HEK293 (cell line): Measurements from ENCODE around the gene AQP10.

ENCODE experiments used
- BCL11A ChIP-seq: fragments of 450-650 bp; formaldehyde crosslinking; IDR thresholded peaks from 2 replicates; pipeline ENCODE4 v1.5.1; 2016; ENCODE audit warnings: low read depth, missing biosample characterization, missing genetic modification characterization
- GLI4 ChIP-seq: fragments of 450-650 bp; formaldehyde crosslinking; IDR thresholded peaks from 2 replicates; pipeline ENCODE4 v1.5.1; 2016; ENCODE audit warnings: missing biosample characterization, missing genetic modification characterization
- GLIS2 ChIP-seq: fragments of 450-650 bp; formaldehyde crosslinking; IDR thresholded peaks from 2 replicates; pipeline ENCODE4 v1.5.1; 2016; ENCODE audit warnings: missing biosample characterization, missing genetic modification characterization
- HOXC10 ChIP-seq: sonication (generic); formaldehyde crosslinking; IDR thresholded peaks from 2 replicates; pipeline ENCODE4 v1.8.1; 2023; ENCODE audit warnings: mild to moderate bottlenecking, missing genetic modification reagents
- IKZF3 ChIP-seq: fragments of 450-650 bp; IDR thresholded peaks from 2 replicates; pipeline ENCODE4 v1.5.0; 2018; ENCODE audit warnings: missing biosample characterization, mild to moderate bottlenecking, missing genetic modification characterization, moderate library complexity
- KLF16 ChIP-seq: fragments of 450-650 bp; formaldehyde crosslinking; IDR thresholded peaks from 2 replicates; pipeline ENCODE4 v1.5.1; 2017; ENCODE audit warnings: missing biosample characterization, missing genetic modification characterization
- PRDM1 ChIP-seq: fragments of 450-650 bp; formaldehyde crosslinking; IDR thresholded peaks from 2 replicates; pipeline ENCODE4; 2016; ENCODE audit warnings: missing biosample characterization, missing genetic modification characterization
- SALL2 ChIP-seq: fragments of 450-650 bp; formaldehyde crosslinking; IDR thresholded peaks from 2 replicates; pipeline ENCODE4 v1.5.0; 2017; ENCODE audit warnings: missing biosample characterization, mild to moderate bottlenecking, missing genetic modification characterization, borderline replicate concordance
- SCRT2 ChIP-seq: fragments of 450-650 bp; formaldehyde crosslinking; IDR thresholded peaks from 2 replicates; pipeline ENCODE4 v1.5.1; 2016; ENCODE audit warnings: missing biosample characterization, missing genetic modification characterization
- ZBTB8A ChIP-seq: fragments of 450-650 bp; formaldehyde crosslinking; IDR thresholded peaks from 2 replicates; pipeline ENCODE4 v1.5.1; 2016; ENCODE audit warnings: missing biosample characterization, missing genetic modification characterization
- ZFP69B ChIP-seq: fragments of 450-650 bp; formaldehyde crosslinking; IDR thresholded peaks from 2 replicates; pipeline ENCODE4 v1.5.1; 2016; ENCODE audit warnings: missing biosample characterization, missing genetic modification characterization
- ZNF121 ChIP-seq: fragments of 450-650 bp; formaldehyde crosslinking; IDR thresholded peaks from 2 replicates; pipeline ENCODE4 v1.5.1; 2016; ENCODE audit warnings: missing biosample characterization, missing genetic modification characterization
- ZNF16 ChIP-seq: fragments of 450-650 bp; formaldehyde crosslinking; IDR thresholded peaks from 2 replicates; pipeline ENCODE4 v1.5.1; 2016; ENCODE audit warnings: low read depth, missing biosample characterization, missing genetic modification characterization
- ZNF175 ChIP-seq: fragments of 450-650 bp; formaldehyde crosslinking; IDR thresholded peaks from 2 replicates; pipeline ENCODE4 v1.5.1; 2016; ENCODE audit warnings: missing biosample characterization, missing genetic modification characterization
- ZNF335 ChIP-seq: fragments of 450-650 bp; formaldehyde crosslinking; conservative IDR thresholded peaks from 2 replicates; pipeline ENCODE4 v1.5.1; 2016; ENCODE audit warnings: missing biosample characterization, missing genetic modification characterization
- ZNF341 ChIP-seq: fragments of 450-650 bp; formaldehyde crosslinking; IDR thresholded peaks from 2 replicates; pipeline ENCODE4; 2016; ENCODE audit warnings: low read depth, missing biosample characterization, missing genetic modification characterization
- ZNF37A ChIP-seq: fragments of 450-650 bp; IDR thresholded peaks from 2 replicates; pipeline ENCODE4 v1.5.1; 2018; ENCODE audit warnings: missing biosample characterization, missing genetic modification characterization
- ZNF514 ChIP-seq: fragments of 450-650 bp; formaldehyde crosslinking; IDR thresholded peaks from 2 replicates; pipeline ENCODE4 v1.5.1; 2016; ENCODE audit warnings: missing biosample characterization, missing genetic modification characterization
- ZNF571 ChIP-seq: fragments of 450-650 bp; formaldehyde crosslinking; IDR thresholded peaks from 2 replicates; pipeline ENCODE4 v1.5.0; 2017; ENCODE audit warnings: missing biosample characterization, missing genetic modification characterization
- ZNF677 ChIP-seq: fragments of 450-650 bp; IDR thresholded peaks from 2 replicates; pipeline ENCODE4 v1.5.0; 2018; ENCODE audit warnings: missing biosample characterization, mild to moderate bottlenecking, missing genetic modification characterization, moderate library complexity
- ZNF785 ChIP-seq: fragments of 450-650 bp; formaldehyde crosslinking; IDR thresholded peaks from 2 replicates; pipeline ENCODE4 v1.5.1; 2016; ENCODE audit warnings: missing biosample characterization, missing genetic modification characterization
- ZNF843 ChIP-seq: fragments of 450-650 bp; formaldehyde crosslinking; IDR thresholded peaks from 2 replicates; pipeline ENCODE4 v1.5.1; 2016; ENCODE audit warnings: missing biosample characterization, missing genetic modification characterization
- TF ChIP-seq, protein P1 (sequence below): fragments of 450-650 bp; formaldehyde crosslinking; IDR thresholded peaks from 2 replicates; pipeline ENCODE4 v1.5.1; 2016; ENCODE audit warnings: missing biosample characterization, missing genetic modification characterization, borderline replicate concordance
- TF ChIP-seq, protein P2 (sequence below): fragments of 450-650 bp; formaldehyde crosslinking; IDR thresholded peaks from 2 replicates; pipeline ENCODE4 v1.5.1; 2017; ENCODE audit warnings: missing biosample characterization, missing genetic modification characterization
- TF ChIP-seq, protein P3 (sequence below): fragments of 450-650 bp; formaldehyde crosslinking; IDR thresholded peaks from 2 replicates; pipeline ENCODE4 v1.5.1; 2016; ENCODE audit warnings: missing biosample characterization, missing genetic modification characterization
- TF ChIP-seq, protein P4 (sequence below): fragments of 450-650 bp; IDR thresholded peaks from 2 replicates; pipeline ENCODE4 v1.5.1; 2018; ENCODE audit warnings: missing biosample characterization, missing genetic modification characterization
- TF ChIP-seq, protein P5 (sequence below): fragments of 450-650 bp; formaldehyde crosslinking; optimal IDR thresholded peaks from 2 replicates; pipeline ENCODE3; 2016; ENCODE audit warnings: missing biosample characterization, mild to moderate bottlenecking, missing genetic modification characterization
- TF ChIP-seq, protein P6 (sequence below): fragments of 450-650 bp; formaldehyde crosslinking; IDR thresholded peaks from 2 replicates; pipeline ENCODE4 v1.5.1; 2016; ENCODE audit warnings: missing biosample characterization, missing genetic modification characterization

Gene AQP10

DNA sequence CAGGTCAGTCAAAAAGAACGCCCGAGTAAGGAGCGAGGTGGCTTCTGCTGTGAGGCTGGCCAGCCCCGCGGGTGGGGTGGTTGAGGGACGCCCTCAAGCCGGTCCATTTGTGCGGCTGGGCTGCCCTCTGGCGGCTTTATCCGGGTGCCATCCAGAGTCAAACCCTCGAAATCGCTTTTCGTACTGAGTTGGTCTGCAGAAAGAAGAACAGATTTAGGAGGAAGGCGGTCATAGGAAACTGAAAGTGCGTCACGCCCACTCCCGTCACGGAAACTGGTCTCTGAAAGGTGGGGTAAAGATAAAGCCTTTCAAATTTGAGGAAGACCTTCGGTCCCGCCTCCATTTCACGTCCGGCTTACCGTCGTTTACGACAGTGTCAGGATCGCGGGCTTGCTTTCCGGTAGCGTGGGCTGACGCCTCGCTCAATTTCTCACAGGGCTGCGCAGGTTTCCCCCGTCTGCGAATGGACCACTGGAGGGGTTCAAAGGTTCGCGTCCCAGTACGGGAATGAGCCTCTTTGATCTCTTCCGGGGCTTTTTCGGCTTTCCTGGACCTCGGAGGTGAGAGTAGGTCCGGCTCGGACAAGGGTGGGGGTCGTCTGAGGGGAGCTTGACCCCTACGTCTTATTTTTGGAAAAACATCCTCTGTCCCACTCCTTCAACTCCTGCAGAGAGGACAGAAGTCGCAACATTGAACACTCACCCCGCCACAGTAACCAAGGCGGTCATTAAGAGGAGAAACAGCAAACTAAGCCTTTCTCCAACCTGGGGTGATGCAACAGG, 48.5 kb upstream of the AQP10 start, which contains the start of gene HAX1 (continued):
- TF ChIP-seq, protein P1, sequence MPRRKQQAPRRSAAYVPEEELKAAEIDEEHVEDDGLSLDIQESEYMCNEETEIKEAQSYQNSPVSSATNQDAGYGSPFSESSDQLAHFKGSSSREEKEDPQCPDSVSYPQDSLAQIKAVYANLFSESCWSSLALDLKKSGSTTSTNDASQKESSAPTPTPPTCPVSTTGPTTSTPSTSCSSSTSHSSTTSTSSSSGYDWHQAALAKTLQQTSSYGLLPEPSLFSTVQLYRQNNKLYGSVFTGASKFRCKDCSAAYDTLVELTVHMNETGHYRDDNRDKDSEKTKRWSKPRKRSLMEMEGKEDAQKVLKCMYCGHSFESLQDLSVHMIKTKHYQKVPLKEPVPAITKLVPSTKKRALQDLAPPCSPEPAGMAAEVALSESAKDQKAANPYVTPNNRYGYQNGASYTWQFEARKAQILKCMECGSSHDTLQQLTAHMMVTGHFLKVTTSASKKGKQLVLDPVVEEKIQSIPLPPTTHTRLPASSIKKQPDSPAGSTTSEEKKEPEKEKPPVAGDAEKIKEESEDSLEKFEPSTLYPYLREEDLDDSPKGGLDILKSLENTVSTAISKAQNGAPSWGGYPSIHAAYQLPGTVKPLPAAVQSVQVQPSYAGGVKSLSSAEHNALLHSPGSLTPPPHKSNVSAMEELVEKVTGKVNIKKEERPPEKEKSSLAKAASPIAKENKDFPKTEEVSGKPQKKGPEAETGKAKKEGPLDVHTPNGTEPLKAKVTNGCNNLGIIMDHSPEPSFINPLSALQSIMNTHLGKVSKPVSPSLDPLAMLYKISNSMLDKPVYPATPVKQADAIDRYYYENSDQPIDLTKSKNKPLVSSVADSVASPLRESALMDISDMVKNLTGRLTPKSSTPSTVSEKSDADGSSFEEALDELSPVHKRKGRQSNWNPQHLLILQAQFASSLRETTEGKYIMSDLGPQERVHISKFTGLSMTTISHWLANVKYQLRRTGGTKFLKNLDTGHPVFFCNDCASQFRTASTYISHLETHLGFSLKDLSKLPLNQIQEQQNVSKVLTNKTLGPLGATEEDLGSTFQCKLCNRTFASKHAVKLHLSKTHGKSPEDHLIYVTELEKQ (tag by site-specific recombination), result no peak
- no peak for TF ChIP-seq SALL2 (tag by site-specific recombination)
- TF ChIP-seq ZNF571, result no peak
- TF ChIP-seq GLI4, result no peak
- TF ChIP-seq ZNF335 (tag by site-specific recombination), result peak; percentile 70
- TF ChIP-seq, protein P2, sequence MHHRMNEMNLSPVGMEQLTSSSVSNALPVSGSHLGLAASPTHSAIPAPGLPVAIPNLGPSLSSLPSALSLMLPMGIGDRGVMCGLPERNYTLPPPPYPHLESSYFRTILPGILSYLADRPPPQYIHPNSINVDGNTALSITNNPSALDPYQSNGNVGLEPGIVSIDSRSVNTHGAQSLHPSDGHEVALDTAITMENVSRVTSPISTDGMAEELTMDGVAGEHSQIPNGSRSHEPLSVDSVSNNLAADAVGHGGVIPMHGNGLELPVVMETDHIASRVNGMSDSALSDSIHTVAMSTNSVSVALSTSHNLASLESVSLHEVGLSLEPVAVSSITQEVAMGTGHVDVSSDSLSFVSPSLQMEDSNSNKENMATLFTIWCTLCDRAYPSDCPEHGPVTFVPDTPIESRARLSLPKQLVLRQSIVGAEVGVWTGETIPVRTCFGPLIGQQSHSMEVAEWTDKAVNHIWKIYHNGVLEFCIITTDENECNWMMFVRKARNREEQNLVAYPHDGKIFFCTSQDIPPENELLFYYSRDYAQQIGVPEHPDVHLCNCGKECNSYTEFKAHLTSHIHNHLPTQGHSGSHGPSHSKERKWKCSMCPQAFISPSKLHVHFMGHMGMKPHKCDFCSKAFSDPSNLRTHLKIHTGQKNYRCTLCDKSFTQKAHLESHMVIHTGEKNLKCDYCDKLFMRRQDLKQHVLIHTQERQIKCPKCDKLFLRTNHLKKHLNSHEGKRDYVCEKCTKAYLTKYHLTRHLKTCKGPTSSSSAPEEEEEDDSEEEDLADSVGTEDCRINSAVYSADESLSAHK, result no peak
- TF ChIP-seq GLIS2 (tag by site-specific recombination), result no peak
- TF ChIP-seq, protein P3, sequence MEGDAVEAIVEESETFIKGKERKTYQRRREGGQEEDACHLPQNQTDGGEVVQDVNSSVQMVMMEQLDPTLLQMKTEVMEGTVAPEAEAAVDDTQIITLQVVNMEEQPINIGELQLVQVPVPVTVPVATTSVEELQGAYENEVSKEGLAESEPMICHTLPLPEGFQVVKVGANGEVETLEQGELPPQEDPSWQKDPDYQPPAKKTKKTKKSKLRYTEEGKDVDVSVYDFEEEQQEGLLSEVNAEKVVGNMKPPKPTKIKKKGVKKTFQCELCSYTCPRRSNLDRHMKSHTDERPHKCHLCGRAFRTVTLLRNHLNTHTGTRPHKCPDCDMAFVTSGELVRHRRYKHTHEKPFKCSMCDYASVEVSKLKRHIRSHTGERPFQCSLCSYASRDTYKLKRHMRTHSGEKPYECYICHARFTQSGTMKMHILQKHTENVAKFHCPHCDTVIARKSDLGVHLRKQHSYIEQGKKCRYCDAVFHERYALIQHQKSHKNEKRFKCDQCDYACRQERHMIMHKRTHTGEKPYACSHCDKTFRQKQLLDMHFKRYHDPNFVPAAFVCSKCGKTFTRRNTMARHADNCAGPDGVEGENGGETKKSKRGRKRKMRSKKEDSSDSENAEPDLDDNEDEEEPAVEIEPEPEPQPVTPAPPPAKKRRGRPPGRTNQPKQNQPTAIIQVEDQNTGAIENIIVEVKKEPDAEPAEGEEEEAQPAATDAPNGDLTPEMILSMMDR, result peak; percentile 93
- peak; percentile 66 for TF ChIP-seq SCRT2 (tag by site-specific recombination)
- TF ChIP-seq, protein P4, sequence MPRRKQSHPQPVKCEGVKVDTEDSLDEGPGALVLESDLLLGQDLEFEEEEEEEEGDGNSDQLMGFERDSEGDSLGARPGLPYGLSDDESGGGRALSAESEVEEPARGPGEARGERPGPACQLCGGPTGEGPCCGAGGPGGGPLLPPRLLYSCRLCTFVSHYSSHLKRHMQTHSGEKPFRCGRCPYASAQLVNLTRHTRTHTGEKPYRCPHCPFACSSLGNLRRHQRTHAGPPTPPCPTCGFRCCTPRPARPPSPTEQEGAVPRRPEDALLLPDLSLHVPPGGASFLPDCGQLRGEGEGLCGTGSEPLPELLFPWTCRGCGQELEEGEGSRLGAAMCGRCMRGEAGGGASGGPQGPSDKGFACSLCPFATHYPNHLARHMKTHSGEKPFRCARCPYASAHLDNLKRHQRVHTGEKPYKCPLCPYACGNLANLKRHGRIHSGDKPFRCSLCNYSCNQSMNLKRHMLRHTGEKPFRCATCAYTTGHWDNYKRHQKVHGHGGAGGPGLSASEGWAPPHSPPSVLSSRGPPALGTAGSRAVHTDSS (tag by site-specific recombination), result peak; percentile 87
- TF ChIP-seq ZNF175 (tag by site-specific recombination), result no peak
- TF ChIP-seq ZNF843 (tag by site-specific recombination), result 0 out of 2 replicates have a peak, but pooled peaks have one; percentile 17
- TF ChIP-seq PRDM1 (tag by site-specific recombination), result peak; percentile 83
- TF ChIP-seq ZBTB8A (tag by site-specific recombination), result peak; percentile 62
- no peak for TF ChIP-seq IKZF3
- no peak for TF ChIP-seq ZNF16 (tag by site-specific recombination)
- peak; percentile 19; the same call in 1 of the 2 replicates for TF ChIP-seq ZFP69B (tag by site-specific recombination)
- no peak for TF ChIP-seq ZNF37A
- TF ChIP-seq KLF16 (tag by site-specific recombination), result peak; percentile 72
- TF ChIP-seq ZNF341, result no peak
- 0 out of 2 replicates have a peak, but pooled peaks have one; percentile 7 for TF ChIP-seq BCL11A
- TF ChIP-seq HOXC10 (CRISPR knock-in tag), result no peak
- TF ChIP-seq ZNF121 (tag by site-specific recombination), result no peak
- TF ChIP-seq ZNF514 (tag by site-specific recombination), result no peak
- TF ChIP-seq, protein P5, sequence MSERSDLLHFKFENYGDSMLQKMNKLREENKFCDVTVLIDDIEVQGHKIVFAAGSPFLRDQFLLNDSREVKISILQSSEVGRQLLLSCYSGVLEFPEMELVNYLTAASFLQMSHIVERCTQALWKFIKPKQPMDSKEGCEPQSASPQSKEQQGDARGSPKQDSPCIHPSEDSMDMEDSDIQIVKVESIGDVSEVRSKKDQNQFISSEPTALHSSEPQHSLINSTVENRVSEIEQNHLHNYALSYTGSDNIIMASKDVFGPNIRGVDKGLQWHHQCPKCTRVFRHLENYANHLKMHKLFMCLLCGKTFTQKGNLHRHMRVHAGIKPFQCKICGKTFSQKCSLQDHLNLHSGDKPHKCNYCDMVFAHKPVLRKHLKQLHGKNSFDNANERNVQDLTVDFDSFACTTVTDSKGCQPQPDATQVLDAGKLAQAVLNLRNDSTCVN (tag by site-specific recombination), result no peak
- TF ChIP-seq ZNF677 (tag by site-specific recombination), result no peak
- no peak for TF ChIP-seq ZNF785 (tag by site-specific recombination)
- TF ChIP-seq, protein P6, sequence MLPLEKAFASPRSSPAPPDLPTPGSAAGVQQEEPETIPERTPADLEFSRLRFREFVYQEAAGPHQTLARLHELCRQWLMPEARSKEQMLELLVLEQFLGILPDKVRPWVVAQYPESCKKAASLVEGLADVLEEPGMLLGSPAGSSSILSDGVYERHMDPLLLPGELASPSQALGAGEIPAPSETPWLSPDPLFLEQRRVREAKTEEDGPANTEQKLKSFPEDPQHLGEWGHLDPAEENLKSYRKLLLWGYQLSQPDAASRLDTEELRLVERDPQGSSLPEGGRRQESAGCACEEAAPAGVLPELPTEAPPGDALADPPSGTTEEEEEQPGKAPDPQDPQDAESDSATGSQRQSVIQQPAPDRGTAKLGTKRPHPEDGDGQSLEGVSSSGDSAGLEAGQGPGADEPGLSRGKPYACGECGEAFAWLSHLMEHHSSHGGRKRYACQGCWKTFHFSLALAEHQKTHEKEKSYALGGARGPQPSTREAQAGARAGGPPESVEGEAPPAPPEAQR, result no peak
